Ovary (tissue), 3 donors: ENCODE data around the gene EWSR1.

Experiments used
- CTCF ChIP-seq, 3 donors: fragments of 450-650 bp in 2 of 3; fragments of 200-600 bp in 1 of 3; IDR thresholded peaks; one replicate each; pipeline versions ENCODE4 v1.5.1 to v1.8.0; 2016 to 2022; ENCODE audit warnings: antibody characterized with exemption in 3 of 3, mild to moderate bottlenecking in 1 of 3
- POLR2A ChIP-seq: fragments of 450-650 bp; IDR thresholded peaks from one replicate; pipeline ENCODE4 v1.6.1; 2017; ENCODE audit warnings: antibody characterized with exemption, mild to moderate bottlenecking, moderate library complexity
- donor health status: DM: no; HTN: no; CAD: no.

GRCh38 chr22:29257751-29258181, 10.3 kb upstream of the EWSR1 start:
- TF ChIP-seq CTCF (IDR thresholded peaks at IDR 0.05) (no peak), POLR2A (no peak)
